Gastroesophageal sphincter (tissue), 4 donors: ENCODE results near the gene MMP7. TPM values are rescaled to one million over a fixed set of nuclear protein-coding genes. Genes with fewer than 3 reads are reported as not detected.

Experiments
- ATAC-seq: fragments of 150-250 bp; one replicate; pipeline ENCODE4 v1.9.1; 2016; ENCODE audit warnings: mild to moderate bottlenecking, moderate library complexity
- H3K27ac ChIP-seq, 4 donors: fragments of 200-600 bp; sonication (generic) in 3 of 4; 1 replicate in 3 of 4; 2 replicates in 1 of 4; pipeline ENCODE4 v1.5.1; 2016 to 2019
- H3K27me3 ChIP-seq: fragments of 200-600 bp; sonication (generic); one replicate; pipeline ENCODE4 v1.5.1; 2019
- H3K36me3 ChIP-seq, 2 donors: fragments of 200-600 bp; sonication (generic); one replicate each; pipeline ENCODE4 v1.5.1; 2019; ENCODE audit warnings: control low read depth in 1 of 2
- H3K4me1 ChIP-seq, 3 donors: fragments of 200-600 bp; sonication (generic); 1 replicate in 2 of 3; 2 replicates in 1 of 3; pipeline ENCODE4 v1.5.1; 2016 to 2019; ENCODE audit warnings: control low read depth in 2 of 3
- H3K4me3 ChIP-seq, 2 donors: fragments of 200-600 bp; sonication (generic); one replicate each; pipeline ENCODE4 v1.5.1; 2019; ENCODE audit warnings: mild to moderate bottlenecking in 1 of 2, moderate library complexity in 1 of 2
- H3K9me3 ChIP-seq, 3 donors: fragments of 200-600 bp; sonication (generic); one replicate each; pipeline ENCODE4 v1.5.1; 2017 to 2019; ENCODE audit warnings: control low read depth in 2 of 3
- CTCF ChIP-seq, 4 experiments: fragments of 200-600 bp in 2 of 4; fragments of 450-650 bp in 2 of 4; sonication (generic) in 1 of 4; IDR thresholded peaks; one replicate each; pipeline ENCODE4 v1.5.1; 2017 to 2019; ENCODE audit warnings: antibody characterized with exemption in 4 of 4, mild to moderate bottlenecking in 2 of 4, moderate library complexity in 2 of 4
- EP300 ChIP-seq: sonication (generic); formaldehyde crosslinking; IDR thresholded peaks from one replicate; pipeline ENCODE4 v1.6.1; 2017; ENCODE audit warnings: antibody characterized with exemption, mild to moderate bottlenecking
- POLR2A ChIP-seq, 2 donors: fragments of 450-650 bp; IDR thresholded peaks; one replicate each; pipeline ENCODE4 v1.6.1; 2017; ENCODE audit warnings: antibody characterized with exemption in 2 of 2, mild to moderate bottlenecking in 2 of 2, moderate library complexity in 1 of 2
- POLR2AphosphoS5 ChIP-seq: sonication (generic); formaldehyde crosslinking; IDR thresholded peaks from one replicate; pipeline ENCODE4 v1.6.1; 2017; ENCODE audit warnings: antibody characterized with exemption
- WGBS, 2 donors: methylation state at CpG; one replicate each; pipeline ENCODE4 v1.1.5; 2018; ENCODE audit warnings: low coverage in 1 of 2; 5-methylcytosine and 5-hydroxymethylcytosine counted together
- total RNA-seq, 4 donors: library from RNA; depleted of rRNA; stranded (reverse); fragments of >200 nt; gene quantifications; one replicate each; pipeline ENCODE4 v1.1.0, GENCODE V29; 2016

Gene MMP7
- total RNA-seq, 4 donors from 2014 or later, result 36.7 TPM; not detected in 3

DNA sequence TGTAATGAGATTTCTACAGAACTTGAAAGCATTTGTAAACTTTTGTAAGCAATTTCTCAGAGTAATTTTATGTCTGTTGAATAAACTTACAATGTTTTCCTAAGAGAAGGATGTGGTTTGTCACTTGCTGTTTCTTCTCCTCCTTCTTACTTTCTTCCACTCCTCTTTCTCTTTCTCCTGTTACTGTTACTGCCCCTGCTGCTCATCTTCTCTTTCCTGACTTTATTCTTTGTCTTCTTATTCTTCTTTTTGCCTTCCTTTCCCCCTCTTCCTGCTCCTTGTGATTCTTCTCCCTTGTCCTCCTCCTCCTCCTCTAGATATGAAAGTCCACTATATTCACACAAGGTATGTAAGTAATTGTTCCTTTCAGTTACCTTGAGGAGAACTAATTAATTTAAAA is 31.1 kb upstream of the MMP7 start:
- peaks cover 0 to 17% (median 0%) of the 10 kb centered on the region in 3 donors for H3K4me1 ChIP-seq
- no peak for TF ChIP-seq EP300
- TF ChIP-seq POLR2A (IDR thresholded peaks at IDR 0.05), result no peak
- no peak for TF ChIP-seq POLR2AphosphoS5
- no peak for TF ChIP-seq CTCF (IDR thresholded peaks at IDR 0.05)
- ATAC-seq, result no peak
- H3K27me3 ChIP-seq, result no peaks in the 10 kb centered on the region
- peaks cover 0 to 4% (median 0%) of the 10 kb centered on the region in 3 donors for H3K9me3 ChIP-seq
- H3K36me3 ChIP-seq, result no peaks in the 10 kb centered on the region
- H3K27ac ChIP-seq, result peak overlapping the region in 1 of 4 donors; percentile 65
- H3K4me3 ChIP-seq, result no peak overlapping the region

DNA sequence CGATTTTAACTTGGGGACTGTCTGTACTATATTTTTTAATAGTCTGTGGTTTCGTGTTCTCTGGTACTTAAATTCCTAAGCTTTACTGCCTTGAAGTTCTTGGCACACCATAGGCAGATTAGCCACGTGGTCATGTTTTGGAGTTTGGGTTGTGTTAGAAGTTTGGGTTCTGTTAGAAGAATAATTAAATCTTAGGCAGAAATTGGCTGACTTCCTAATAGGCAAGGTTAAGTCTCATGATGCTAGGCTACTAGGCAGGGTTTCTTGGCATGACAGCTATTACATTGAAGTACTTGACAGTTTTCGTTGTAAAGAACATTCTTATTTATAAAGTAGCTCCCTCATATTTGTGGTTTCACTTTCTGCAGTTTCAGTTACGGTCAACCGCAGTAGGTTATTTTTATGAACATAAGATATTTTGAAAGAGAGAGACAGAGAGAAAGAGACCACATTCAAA is 30.0 kb upstream of the MMP7 start:
- no peaks in the 10 kb centered on the region for H3K27me3 ChIP-seq
- WGBS, 2 donors, result 24 to 48% methylated on average over 6 of the region's 6 CpGs
- H3K4me1 ChIP-seq, result peaks cover 0 to 17% (median 0%) of the 10 kb centered on the region in 3 donors
- peak; percentile 66 for ATAC-seq
- TF ChIP-seq POLR2AphosphoS5 (peak; percentile 48), POLR2A (IDR thresholded peaks at IDR 0.05) (no peak), CTCF (IDR thresholded peaks at IDR 0.05) (no peak), EP300 (no peak)
- H3K9me3 ChIP-seq, result no peaks in the 10 kb centered on the region
- peak overlapping the region; percentile 37 to 52 for H3K4me3 ChIP-seq
- H3K27ac ChIP-seq, result peak overlapping the region; percentile 9 to 80 (median 61)
- H3K36me3 ChIP-seq, result no peaks in the 10 kb centered on the region

DNA sequence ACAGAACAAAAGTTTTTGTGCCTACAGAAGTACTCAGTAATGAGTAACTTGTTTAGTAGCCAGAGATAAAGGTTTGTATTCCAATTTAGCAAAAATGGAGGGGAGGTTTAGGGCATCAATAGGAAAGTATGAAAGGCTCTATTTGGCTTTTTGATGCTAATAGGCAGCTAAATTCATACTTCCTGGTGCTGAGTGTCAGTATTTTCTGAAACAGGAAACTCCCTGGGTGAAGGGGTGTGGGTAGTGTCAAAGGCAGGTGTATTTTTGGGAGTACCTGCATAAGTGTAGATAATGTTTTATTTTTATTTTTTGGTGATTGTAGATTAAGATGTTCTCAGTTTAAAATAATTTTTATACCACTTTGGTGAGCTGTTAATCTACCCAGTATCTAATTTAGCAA is 29.3 kb upstream of the MMP7 start:
- Histone ChIP-seq H3K27me3 (no peaks in the 10 kb centered on the region), H3K4me3 (no peak overlapping the region), H3K9me3 (no peaks in the 10 kb centered on the region), H3K27ac (peak overlapping the region in 2 of 4 donors; percentile 65 to 80), H3K36me3 (no peaks in the 10 kb centered on the region), H3K4me1 (peaks cover 0 to 17% (median 0%) of the 10 kb centered on the region in 3 donors)
- no peak for TF ChIP-seq POLR2A (IDR thresholded peaks at IDR 0.05)
- no peak for TF ChIP-seq CTCF (IDR thresholded peaks at IDR 0.05)
- TF ChIP-seq EP300, result no peak
- no peak for TF ChIP-seq POLR2AphosphoS5
- no peak for ATAC-seq

GRCh38 chr11:102555091-102555490 is 24.5 kb upstream of the MMP7 start:
- Histone ChIP-seq H3K27me3 (no peaks in the 10 kb centered on the region), H3K4me1 (peaks cover 0 to 7% (median 0%) of the 10 kb centered on the region in 3 donors), H3K27ac (no peak overlapping the region), H3K36me3 (no peaks in the 10 kb centered on the region), H3K9me3 (no peaks in the 10 kb centered on the region), H3K4me3 (no peak overlapping the region)
- WGBS, 2 donors, result 49 to 79% methylated on average over 3 of the region's 3 CpGs
- no peak for ATAC-seq
- TF ChIP-seq EP300 (no peak), CTCF (IDR thresholded peaks at IDR 0.05) (no peak), POLR2A (IDR thresholded peaks at IDR 0.05) (no peak), POLR2AphosphoS5 (no peak)

DNA sequence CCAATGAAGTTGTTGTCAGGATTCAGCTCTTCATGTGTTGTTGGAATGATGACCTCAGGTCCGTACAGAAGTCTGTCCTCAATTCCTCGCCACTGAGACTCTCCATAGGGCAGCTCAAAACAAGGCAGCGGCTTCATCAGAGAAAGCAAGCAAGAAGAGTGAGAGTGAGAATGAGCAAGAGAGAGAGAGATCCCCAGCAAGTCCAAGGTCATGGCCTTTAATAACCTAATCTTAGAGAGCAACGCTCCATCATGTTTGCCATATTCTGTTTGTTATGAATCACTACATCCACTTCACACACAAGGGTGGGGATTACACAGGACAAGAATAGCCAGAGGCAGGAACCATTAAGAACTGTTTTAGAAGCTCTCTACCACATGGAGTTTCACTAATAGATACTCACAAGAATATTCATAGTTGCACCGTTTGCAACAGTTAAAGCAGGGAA is 23.3 kb upstream of the MMP7 start:
- 64 to 85% methylated on average over 2 to 4 of the region's 5 CpGs for WGBS, 2 donors
- Histone ChIP-seq H3K4me1 (no peaks in the 10 kb centered on the region), H3K4me3 (no peak overlapping the region), H3K27me3 (no peaks in the 10 kb centered on the region), H3K9me3 (no peaks in the 10 kb centered on the region), H3K36me3 (no peaks in the 10 kb centered on the region), H3K27ac (no peak overlapping the region)
- ATAC-seq, result no peak
- TF ChIP-seq CTCF (IDR thresholded peaks at IDR 0.05) (no peak), POLR2AphosphoS5 (no peak), EP300 (no peak), POLR2A (IDR thresholded peaks at IDR 0.05) (no peak)
